ENCODE results near the gene C9.
A peak's percentile ranks its signal among the peaks of the same experiment; 100 is the strongest.
"Not testable (repeated sequence)": the region's sequence is repeated elsewhere in the genome, so short reads cannot be mapped to it uniquely, and the experiment has no call there.

Gene C9

GRCh38 chr5:39364367-39364766 is at the start of gene C9:
Gene C9, minus strand, starts transcription at chr5:39364495. Its CDS starts 31 bp downstream, at chr5:39364464.
- no peak for DNase-seq (ENCODE audit: low spot score)

- DNase-seq (ENCODE audit: low spot score), result no peak
Measured at GRCh38 chr5:39413771-39414170, 49.5 kb upstream of the C9 start.

DNA sequence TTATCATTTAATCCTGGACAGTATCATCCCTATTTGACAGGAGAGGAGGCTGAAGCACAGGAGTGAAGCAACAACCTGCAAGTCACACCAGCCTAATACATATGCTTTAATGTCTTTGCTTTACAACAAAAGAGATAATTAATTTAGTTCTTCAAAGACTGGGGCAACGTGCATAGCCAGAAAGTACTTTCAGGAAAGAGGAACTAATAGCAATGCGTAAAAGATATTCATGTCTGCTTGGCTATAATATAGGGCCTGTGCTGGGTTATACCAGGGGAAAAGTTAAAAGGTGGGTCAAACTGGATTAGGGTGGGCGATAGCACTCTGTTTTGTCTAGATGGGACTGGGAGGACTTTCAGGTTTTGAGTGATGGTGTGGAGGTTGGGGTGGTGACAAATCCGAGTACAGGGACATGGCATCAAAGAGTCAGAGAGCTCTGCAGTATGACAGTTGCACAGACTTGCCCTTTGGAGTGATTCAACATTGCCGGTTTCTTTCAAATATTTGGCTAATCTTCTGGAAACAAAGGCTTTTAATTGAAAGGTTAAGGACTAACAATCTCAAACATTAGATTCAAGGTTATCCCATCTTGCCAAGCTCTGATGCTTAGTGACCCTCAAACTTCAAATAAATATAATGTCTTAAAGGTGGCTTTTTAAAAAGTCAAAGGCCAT is 48.6 kb upstream of the C9 start:
- no peak for DNase-seq (ENCODE audit: low spot score)

- no peak for DNase-seq (ENCODE audit: low spot score)
Measured at GRCh38 chr5:39411985-39412384, 47.7 kb upstream of the C9 start.

- peak; percentile 48 for DNase-seq (ENCODE audit: low spot score)
Measured at GRCh38 chr5:39411061-39411460, 46.8 kb upstream of the C9 start.

DNA sequence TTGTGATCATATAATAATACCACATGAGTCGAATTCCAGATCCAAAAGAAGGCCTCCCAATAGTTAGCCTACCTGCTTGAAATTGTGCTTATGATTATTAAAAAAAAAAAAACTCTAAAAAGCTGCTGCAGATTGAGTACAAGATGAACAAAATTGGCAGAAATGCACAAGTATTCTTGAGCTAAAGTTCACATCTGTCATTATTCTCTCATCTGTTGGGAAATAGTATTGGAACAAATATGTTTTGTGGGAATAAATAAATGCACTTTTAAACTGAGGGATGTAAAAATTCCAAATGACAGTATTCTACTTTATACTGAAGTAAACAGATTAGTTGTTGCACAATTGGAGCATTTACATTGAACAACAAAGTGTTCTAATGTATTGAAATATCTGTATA is 44.7 kb upstream of the C9 start:
- no peak for DNase-seq (ENCODE audit: low spot score)

GRCh38 chr5:39405083-39405843 is 41.0 kb upstream of the C9 start:
- no peak for DNase-seq (ENCODE audit: low spot score)

DNA sequence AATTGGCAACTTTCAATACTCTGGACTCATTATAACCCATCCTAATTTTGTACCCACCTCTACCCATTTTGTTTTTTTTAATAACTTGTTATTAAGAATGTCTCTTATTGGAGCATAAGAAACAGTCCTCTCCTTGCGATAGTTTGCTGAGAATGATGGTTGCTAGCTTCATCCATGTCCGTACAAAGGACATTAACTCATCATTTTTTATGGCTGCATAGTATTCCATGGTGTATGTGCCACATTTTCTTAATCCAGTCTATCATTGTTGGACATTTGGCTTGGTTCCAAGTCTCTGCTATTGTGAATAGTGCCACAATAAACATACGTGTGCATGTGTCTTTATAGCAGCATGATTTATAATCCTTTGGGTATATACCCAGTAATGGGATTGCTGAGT is 39.5 kb upstream of the C9 start:
- DNase-seq (ENCODE audit: low spot score), result not testable (repeated sequence)

GRCh38 chr5:39402140-39402539 is 37.8 kb upstream of the C9 start:
- DNase-seq (ENCODE audit: low spot score), result not testable (repeated sequence)

DNA sequence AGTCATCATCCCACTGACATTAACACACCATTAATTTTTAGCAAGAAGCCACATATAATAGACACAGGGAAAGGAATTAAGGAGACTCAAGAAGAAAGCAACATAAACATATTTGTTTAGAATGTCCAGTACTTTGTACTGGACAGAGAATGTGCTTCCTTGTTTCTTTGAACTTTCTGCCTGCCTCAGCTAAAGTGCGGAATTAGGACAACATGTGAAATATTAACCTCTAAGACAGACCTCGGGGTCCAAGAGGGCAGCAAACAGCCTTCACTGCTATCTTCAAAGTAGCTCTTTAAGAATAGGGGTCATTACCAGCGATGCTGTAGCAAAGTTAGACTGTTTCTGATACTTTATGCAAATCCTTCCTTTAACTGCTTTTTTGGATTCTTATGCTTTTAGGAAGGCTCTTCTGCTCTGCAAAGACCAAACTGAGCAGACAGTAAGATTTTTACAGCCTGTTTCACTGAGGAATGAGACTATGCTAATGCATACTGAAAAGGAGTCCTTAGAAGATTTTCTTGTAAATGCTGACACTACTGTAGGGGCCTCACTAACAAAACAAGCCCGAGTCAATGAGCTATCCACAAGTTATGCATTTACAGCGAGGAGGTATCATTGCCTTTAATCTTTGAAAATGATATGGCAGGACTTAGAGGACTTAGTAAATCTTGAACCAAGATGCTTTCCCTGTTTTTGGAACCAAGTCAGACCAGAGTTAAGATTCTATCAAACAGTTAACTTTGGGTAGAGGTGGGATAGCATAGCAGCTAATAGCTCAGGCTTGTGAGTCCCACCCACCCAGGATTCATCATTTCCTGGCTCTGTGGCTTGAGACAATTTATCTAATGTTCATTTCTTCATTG is 36.7 kb upstream of the C9 start:
- no peak for DNase-seq (ENCODE audit: low spot score)

- DNase-seq (ENCODE audit: low spot score), result peak; percentile 88
Measured at GRCh38 chr5:39399135-39400036, 35.1 kb upstream of the C9 start.

GRCh38 chr5:39396843-39397242 is 32.5 kb upstream of the C9 start:
- no peak for DNase-seq (ENCODE audit: low spot score)

DNA sequence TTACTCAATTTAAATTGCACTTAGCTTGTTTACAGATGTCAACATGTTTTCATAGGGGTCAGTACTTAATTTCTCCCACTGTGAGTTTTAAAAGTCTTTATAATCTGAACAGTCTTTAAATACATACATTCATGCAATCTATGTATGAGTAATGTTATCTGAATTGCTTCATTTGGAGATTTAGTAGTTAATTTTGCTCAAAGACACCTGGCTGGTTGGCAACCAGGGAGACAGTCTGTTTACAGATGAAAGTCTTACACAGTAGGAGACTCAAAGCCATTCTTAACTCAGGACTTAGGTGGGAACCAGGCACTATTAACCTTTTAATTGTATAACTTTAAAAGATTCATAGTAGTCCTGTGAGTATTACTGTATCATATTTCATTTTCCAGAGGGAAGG is 31.2 kb upstream of the C9 start:
- DNase-seq (ENCODE audit: low spot score), result no peak

DNA sequence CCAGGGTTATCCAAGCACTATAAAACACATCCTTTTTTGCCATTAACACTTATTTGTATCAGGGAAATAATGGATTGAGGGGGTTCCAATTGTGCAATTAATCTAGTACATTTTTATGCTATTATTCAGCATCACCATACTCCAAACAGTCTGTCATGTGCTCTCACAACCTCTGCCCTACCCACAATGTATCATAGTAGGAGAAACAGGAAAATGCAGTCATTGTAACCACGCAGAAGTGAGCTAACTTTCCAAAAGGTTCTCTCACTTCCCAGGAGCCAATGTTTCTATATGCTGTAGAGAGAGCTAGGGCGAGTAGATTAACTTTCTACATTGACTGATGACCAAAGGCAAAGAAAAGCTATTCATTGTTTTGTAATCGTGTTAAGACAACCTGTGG is 30.7 kb upstream of the C9 start:
- DNase-seq (ENCODE audit: low spot score), result peak; percentile 38

GRCh38 chr5:39390945-39391344 is 26.6 kb upstream of the C9 start:
- no peak for DNase-seq (ENCODE audit: low spot score)

- DNase-seq (ENCODE audit: low spot score), result no peak
Measured at GRCh38 chr5:39387293-39387692, 23.0 kb upstream of the C9 start.

- no peak for DNase-seq (ENCODE audit: low spot score)
Measured at GRCh38 chr5:39384271-39384670, 20.0 kb upstream of the C9 start.

GRCh38 chr5:39381376-39381775 is 17.1 kb upstream of the C9 start:
- DNase-seq (ENCODE audit: low spot score), result no peak

- DNase-seq (ENCODE audit: low spot score), result no peak
Measured at GRCh38 chr5:39379693-39380092, 15.4 kb upstream of the C9 start.

DNA sequence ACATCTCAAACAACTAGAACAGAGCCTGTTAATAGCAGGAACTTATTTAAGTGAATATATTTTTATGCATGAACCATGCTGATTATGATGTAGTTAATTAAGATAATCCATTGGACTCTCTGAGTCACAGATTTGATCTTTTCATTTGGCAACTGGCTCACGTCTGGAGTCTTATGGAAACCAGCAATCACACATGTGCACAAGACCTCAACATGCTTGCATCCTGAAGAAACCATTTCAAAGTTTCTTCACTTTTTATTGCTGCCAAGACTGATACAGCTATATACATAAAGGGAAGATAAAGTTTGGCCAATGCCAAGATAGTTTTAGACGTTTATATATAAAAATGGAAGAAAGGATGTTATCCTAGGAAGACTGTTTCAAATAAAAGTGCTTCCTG is 13.3 kb upstream of the C9 start:
- no peak for DNase-seq (ENCODE audit: low spot score)

- DNase-seq (ENCODE audit: low spot score), result peak; percentile 49
Measured at GRCh38 chr5:39376293-39376714, 12.0 kb upstream of the C9 start.

DNA sequence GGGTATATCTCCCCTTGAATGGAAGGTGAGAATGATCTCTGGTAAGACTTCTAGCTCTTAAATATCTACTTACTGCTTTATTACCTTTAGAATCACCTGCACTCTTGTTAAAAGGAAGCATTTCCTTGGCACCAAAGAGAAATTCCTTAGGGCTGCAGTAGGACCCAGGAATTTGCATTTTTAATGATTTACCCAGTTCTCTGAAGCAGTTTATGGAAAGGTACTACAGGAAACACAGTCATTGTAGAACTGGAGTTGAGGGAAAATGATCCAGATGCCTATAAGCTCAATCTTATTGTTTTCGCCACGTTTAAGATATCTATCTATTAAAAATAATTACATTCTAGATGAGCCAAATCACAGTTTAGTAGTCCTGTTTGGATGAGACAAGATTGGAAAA is 9.5 kb upstream of the C9 start:
- DNase-seq (ENCODE audit: low spot score), result no peak

All from AG08395 (cell line).